Omental fat pad (tissue), 4 donors: ENCODE measurements around the gene FAM199X. TPM values are rescaled to one million over a fixed set of nuclear protein-coding genes. Genes with fewer than 3 reads are reported as not detected.

Source experiments
- ATAC-seq: fragments of 150-250 bp; one replicate; pipeline ENCODE4 v1.9.1; 2016; ENCODE audit warnings: mild to moderate bottlenecking, moderate library complexity; ENCODE audit not compliant: low FRiP score
- DNase-seq: peaks from one replicate; pipeline ENCODE4 v3.0.0-alpha.2; 2019; ENCODE audit warnings: low spot score
- CTCF ChIP-seq, 3 donors: fragments of 450-650 bp; IDR thresholded peaks; one replicate each; pipeline ENCODE4 v1.5.1; 2016 to 2017; ENCODE audit warnings: antibody characterized with exemption in 3 of 3, mild to moderate bottlenecking in 3 of 3, moderate library complexity in 2 of 3
- total RNA-seq, 4 donors: library from RNA; depleted of rRNA; stranded (reverse); fragments of >200 nt; gene quantifications; one replicate each; pipeline ENCODE4 v1.1.0, GENCODE V29; 2016

Gene FAM199X
- total RNA-seq, 4 donors from 2014 or later: 24.1 to 52.8 (median 35.9) TPM

GRCh38 chrX:104183685-104184084 lies 17.4 kb downstream of the FAM199X start:
- no peak for DNase-seq
- no peak for ATAC-seq
- TF ChIP-seq CTCF (IDR thresholded peaks at IDR 0.05): no peak

- no peak for ATAC-seq
- TF ChIP-seq CTCF (IDR thresholded peaks at IDR 0.05): no peak
- DNase-seq: no peak
Observed at GRCh38 chrX:104187931-104188330, 21.7 kb downstream of the FAM199X start.

GRCh38 chrX:104189837-104190236 lies 23.6 kb downstream of the FAM199X start:
- ATAC-seq: no peak
- no peak for TF ChIP-seq CTCF (IDR thresholded peaks at IDR 0.05)

GRCh38 chrX:104193485-104193884 lies 27.2 kb downstream of the FAM199X start:
- ATAC-seq: no peak
- DNase-seq: no peak
- TF ChIP-seq CTCF (IDR thresholded peaks at IDR 0.05): no peak

More at GRCh38 chrX:104189837-104190236, 23.6 kb downstream of the FAM199X start:
- DNase-seq: no peak

- TF ChIP-seq CTCF (IDR thresholded peaks at IDR 0.05): no peak
- no peak for DNase-seq
- ATAC-seq: no peak
Observed at GRCh38 chrX:104195013-104195412, 28.8 kb downstream of the FAM199X start.

- ATAC-seq: no peak
Observed at GRCh38 chrX:104195489-104196084, 29.3 kb downstream of the FAM199X start.

More at GRCh38 chrX:104195489-104196084, 29.3 kb downstream of the FAM199X start:
- TF ChIP-seq CTCF (IDR thresholded peaks at IDR 0.05): no peak
- no peak for DNase-seq
